GM19328 (cell line): ENCODE results near the gene SELENOO.

Experiments
- ATAC-seq: cut with Tn5 transposase; IDR thresholded peaks from one replicate; pipeline ENCODE4 v1.9.1; 2021; ENCODE audit warnings: mild to moderate bottlenecking, moderate library complexity; ENCODE audit not compliant: unreplicated experiment

SELENOO gene

GRCh38 chr22:50216055-50216683 is 15.4 kb downstream of the SELENOO start:
- no peak for ATAC-seq

DNA sequence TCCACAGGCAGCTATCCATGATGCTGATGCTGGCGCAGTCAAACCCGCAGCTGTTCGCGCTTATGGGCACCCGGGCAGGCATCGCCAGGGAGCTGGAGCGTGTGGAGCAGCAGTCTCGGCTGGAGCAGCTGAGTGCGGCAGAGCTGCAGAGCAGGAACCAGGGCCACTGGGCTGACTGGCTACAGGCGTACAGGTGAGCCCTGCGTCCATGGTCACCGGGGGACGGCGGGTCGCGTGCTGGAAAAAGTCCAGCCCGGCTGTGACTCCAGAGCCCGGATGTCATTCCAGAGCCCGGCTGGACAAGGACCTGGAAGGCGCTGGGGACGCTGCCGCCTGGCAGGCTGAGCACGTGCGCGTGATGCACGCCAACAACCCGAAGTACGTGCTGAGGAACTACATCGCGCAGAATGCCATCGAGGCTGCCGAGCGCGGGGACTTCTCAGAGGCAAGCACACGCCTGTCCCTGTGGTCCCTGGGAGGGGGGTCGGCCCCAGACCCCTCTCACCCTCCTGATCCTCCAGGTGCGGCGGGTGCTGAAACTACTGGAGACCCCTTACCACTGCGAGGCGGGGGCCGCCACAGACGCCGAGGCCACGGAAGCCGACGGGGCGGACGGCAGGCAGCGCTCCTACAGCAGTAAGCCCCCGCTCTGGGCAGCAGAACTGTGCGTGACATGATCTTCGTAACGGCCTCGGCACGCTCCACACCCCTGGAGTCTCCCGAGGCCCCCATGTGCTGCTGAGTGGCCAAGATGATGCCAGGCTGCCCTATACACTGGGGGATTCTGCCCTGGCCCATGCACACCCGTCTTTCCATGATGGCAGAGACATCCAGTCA is 16.1 kb downstream of the SELENOO start:
- ATAC-seq = no peak

DNA sequence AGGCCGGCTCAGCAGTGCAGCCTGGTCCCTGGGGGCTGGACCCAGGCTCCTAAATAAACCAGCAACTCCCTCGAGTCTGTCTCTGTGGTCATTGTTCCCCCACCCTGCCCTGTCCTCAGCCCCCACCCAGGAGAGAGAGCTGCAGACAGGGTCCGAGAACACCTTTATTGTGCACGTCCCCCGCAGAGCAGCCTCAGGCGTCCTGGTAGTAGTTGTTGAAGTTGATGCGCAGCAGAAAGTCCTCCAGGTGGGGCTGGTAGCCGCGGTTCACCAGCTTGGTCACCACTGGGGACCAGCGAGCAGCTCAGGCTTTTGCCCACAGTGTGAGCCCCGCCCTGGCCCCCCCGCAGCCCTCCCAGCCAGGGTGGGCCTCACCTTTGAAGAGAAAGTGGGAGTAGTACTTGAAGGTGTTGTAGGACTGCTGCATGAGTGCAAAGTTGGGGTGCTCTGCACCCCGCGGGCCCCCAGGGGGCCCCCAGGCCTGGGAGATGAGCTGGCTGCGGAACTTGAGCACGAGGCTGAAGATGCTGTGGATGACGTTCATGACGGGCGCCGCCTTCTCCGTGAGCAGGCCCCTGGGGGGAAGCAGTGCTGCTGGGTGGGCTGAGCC is 16.8 kb downstream of the SELENOO start:
- ATAC-seq = no peak

GRCh38 chr22:50218153-50218995 is 17.6 kb downstream of the SELENOO start:
- no peak for ATAC-seq

DNA sequence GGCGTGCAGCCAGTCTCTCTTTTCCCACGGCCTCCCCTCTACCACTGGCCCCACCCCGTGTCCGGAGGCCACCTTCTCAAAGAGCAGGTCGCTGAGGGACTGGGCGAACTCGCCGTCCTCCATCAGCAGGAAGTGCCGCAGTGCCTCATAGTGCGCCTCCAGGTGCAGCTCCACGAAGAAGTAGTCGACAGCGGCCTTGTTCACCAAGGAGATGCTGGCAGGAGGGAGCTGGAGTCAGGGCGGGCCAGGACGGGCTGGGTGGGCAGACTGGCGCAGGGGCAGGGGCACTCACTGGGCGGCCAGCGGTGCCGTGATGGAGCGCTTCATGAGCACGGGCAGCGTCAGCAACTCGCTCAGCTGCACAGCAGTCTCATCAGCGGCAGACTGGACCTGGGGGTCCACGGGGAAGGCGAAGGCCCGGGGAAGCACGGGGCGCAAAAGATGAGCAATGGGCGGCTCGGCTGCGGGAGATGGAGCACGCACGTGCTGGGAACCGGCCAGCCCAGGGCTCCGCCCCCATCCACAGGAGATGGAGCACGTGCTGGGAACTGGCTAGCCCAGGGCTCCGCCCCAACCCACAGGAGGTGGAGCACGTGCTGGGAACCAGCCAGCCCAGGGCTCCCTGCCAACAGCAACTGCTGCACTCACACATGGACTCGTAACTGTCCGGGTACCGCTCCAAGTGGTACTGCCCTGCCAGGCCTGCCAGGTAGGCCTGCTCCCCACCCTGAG is 18.4 kb downstream of the SELENOO start:
- ATAC-seq = no peak

DNA sequence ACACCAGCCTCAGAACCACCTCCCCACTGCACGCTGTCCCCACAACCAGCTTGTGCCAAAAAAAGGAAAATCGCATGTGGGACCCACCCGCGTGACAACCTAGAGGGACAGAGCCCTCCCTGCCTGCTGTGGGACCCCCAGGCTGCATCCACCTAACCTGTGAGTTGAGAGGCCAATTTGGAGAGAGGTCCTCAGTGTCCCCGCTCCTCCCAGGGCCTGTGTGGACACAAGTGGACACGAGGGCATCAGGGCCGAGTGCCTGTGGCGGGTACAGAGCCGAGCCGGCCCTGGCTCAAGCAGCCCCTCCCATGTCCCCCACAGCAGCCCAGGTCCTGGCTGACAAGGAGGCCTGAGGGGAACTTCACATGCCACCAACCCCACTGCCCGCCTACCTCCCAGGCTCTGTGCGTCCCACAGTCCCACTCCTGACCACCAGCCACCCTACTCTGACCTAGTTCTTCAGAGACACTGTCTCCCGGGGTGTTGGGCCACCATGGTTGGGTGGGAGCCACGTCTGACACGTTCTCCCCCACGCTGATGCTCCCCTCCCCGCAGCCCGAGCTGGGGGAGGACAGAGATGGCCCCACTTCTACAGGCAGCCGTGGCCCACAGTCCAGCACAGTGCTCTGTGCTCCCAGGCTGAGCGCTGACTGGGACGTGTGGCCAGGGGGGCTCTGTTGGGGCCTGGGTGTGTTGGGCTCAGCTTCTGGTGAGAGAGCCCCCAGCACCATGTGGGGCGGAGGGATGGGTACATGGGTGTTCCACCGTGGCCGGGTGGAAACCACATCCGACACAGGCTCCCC is 19.2 kb downstream of the SELENOO start:
- ATAC-seq = no peak

DNA sequence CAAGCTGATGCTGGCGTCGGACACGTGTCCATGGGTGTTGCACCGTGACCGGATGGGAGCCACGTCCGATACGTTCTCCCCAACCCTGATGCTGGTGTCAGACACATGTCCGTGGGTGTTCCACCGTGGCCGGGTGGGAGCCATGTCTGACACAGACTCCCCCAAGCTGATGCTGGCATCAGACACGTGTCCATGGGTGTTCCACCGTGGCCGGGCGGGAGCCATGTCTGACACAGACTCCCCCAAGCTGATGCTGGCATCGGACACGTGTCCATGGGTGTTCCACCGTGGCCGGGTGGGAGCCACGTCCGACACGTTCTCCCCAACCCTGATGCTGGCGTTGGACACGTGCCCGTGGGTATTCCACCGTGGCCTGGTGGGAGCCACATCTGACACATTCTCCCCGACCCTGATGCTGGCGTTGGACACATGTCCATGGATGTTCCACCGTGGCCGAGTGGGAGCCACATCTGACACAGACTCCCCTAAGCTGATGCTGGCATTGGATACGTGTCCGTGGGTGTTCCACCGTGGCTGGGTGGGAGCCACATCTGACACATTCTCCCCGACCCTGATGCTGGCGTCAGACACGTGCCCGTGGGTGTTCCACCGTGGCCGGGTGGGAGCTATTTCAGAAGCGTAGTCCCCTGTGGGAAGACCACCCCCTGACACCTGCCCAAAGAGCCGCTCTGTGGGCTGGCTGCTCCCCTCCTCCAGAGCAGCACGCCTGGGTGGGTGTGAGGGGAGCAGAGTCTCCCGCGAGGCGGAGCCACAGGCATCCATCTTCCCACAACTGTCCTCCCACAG is 20.0 kb downstream of the SELENOO start:
- no peak for ATAC-seq

DNA sequence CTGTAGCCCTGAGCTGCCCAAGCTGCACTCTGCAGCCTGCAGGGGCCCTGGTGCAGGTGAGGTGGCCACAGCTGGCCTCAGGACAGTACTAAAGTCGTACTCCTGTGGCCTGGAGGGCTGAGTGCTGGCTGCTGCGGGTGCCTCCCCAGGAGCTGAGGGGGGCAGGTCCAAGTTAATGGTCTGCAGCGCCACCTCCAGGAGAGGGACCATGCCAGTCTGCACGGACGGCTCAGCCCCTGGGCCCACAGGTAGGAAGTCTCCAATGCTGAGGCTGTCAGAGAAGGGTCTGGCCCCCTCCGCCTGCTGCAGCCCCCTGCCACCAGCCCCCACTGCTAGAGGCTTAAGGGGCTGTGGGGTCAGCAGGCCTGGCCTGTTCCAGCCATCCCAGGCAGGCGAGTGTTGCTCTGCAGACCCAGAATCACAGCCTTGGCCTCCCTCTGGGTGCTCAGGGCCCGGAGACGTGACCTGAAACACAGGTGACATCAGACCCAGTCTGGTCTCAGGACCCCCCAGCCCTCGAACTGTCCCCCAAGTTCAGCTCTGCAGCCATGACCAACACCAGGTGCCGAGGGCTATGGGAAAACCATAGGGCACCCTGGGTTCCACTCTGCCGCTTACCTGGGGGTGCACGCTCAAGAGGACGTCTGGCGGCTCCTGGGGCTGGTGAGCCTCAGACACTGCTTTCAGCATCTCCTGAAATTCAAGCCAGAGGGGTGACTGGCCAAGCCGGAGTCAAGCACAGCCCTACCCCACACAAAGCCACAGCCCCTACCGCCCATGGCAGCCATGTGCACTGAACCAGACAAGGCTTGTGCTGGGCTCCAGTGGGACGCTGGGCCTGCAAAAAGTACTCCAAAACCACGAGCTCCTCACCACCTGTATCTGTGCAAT is 20.8 kb downstream of the SELENOO start:
- no peak for ATAC-seq

- no peak for ATAC-seq
Measured at GRCh38 chr22:50222508-50222907, 21.7 kb downstream of the SELENOO start.

DNA sequence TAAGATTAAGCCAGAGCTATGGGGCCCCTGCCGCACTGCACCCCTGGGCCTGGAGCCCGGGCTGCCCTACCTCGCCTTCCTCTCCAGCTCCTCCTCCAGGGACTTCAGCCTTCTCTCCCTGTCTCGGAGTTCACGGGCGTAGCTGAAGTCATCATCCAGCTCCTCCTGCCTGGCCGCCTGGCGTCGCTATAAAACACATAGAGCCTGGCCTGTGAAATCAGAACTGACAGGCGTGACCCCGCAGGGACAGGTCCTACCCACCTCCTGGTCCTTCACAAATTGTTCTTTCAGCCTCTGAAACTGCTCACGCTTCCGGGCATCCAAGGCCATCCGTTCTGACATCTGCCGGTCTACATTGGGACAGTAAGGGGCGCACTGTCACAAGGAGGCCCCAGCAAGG is 23.3 kb downstream of the SELENOO start:
- no peak for ATAC-seq

- no peak for ATAC-seq
Measured at GRCh38 chr22:50225200-50225969, 24.6 kb downstream of the SELENOO start.

GRCh38 chr22:50226063-50226874 is 25.5 kb downstream of the SELENOO start:
- no peak for ATAC-seq

GRCh38 chr22:50226875-50227165 is 26.0 kb downstream of the SELENOO start:
- ATAC-seq = no peak

DNA sequence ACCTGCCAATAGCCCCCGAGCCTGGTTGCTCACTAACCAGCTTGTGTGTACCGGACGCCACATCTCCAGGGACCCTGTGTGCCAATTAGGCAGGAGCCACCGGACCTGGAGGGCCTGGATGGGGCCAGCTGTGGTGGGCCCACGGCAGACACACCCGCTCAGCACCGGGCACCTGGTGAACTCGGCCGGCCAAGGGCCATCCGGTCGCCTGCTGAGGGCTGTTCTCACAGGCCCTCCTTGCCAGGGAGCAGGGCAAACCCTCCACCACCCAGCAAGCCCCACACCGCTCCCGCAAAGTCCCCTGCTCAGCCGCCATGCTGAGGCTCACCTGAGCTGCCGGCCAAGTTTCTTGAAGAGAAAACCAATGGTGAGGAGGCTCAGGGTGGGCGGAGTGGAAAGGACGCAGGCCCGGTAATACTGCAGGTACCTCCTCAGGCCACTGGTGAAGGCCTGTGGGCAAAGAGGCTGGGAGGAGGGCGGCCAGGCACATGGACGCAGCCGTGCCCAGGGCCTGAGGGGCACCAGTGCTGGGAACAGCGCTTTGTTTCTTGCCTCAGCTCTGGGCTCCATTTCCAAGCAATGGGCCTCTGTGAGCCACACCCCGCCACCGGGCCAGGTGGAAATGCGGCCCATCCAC is 26.9 kb downstream of the SELENOO start:
- no peak for ATAC-seq

DNA sequence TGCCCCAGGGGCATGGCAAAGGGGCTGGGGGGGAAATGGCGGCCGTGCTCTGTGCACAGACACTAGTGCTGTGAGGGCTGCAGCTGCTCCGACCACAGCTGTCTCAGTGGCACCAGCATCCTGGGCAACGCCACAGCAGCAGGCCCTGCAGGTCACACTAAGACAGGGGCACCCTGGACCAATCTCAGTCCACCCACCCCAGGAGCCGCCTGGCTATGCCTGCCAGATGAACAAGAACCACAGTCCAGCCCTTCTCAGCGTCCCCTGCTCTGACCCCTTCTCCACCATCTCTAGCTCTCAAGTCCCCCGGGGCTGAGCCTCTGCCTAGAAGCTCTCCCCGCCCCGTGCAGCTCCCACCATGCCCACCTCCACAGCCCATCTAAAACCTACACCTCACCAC is 27.6 kb downstream of the SELENOO start:
- ATAC-seq = no peak

DNA sequence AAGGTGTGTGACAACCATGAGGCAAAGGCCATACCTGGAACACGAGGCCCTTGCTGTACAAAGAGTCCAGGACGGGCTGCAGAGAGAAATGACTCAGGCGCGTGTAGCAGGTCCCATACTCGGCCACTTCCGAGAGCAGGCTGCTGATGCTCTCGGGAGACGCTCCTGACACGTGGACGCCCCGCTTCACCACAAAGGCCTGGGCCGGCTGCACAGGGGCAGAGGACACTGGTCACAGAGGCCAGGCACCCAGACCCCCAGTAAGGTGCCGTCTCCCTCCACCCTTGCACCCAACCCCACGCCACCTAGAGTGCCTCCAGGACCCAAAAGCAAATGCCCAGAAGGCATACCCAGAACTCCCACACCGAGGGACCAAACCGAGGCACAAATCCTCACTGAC is 28.6 kb downstream of the SELENOO start:
- no peak for ATAC-seq
